HEK293 (cell line): Measurements from ENCODE around the gene TNFRSF1A.

ENCODE experiments used
- CTCF ChIA-PET: fragments of 350-600 bp; formaldehyde crosslinking; extraction: SDS; loops from one replicate; lab custom pipeline; 2021; ENCODE audit warnings: antibody characterized with exemption; lab: Yijun Ruan, JAX
- POLR2A ChIA-PET: fragments of 300-600 bp; formaldehyde crosslinking; extraction: SDS; loops from one replicate; lab custom pipeline; 2020; ENCODE audit warnings: antibody characterized with exemption, inconsistent platforms; lab: Yijun Ruan, JAX
- H3K27ac ChIP-seq: fragments of 200-500 bp; sonication (Bioruptor generic); 2 replicates; pipeline ENCODE4 v1.5.1; 2014; ENCODE audit warnings: low read depth, low read length, control low read depth, inconsistent platforms; ENCODE audit errors: extremely low read depth
- H3K36me3 ChIP-seq, 2 experiments: fragments of 200-500 bp in 1 of 2; sonication (Bioruptor generic) in 1 of 2; 1 replicate in 1 of 2; 2 replicates in 1 of 2; pipeline ENCODE4 v1.5.1; 2014 to 2017; ENCODE audit warnings: inconsistent platforms in 2 of 2, low read length in 2 of 2; ENCODE audit not compliant: control insufficient read depth in 2 of 2, insufficient read depth in 1 of 2
- H3K4me1 ChIP-seq: fragments of 200-500 bp; sonication (Bioruptor generic); 2 replicates; pipeline ENCODE4 v1.5.1; 2014; ENCODE audit warnings: mild to moderate bottlenecking, low read length, inconsistent platforms; ENCODE audit not compliant: control insufficient read depth, insufficient read depth
- H3K4me3 ChIP-seq: 2 replicates; pipeline ENCODE4 v1.5.1; 2011; ENCODE audit warnings: low read depth, mild to moderate bottlenecking, control low read depth, low read length, moderate library complexity
- H3K9me3 ChIP-seq: fragments of 200-500 bp; sonication (Bioruptor generic); 2 replicates; pipeline ENCODE4 v1.5.1; 2014; ENCODE audit warnings: low read depth, low read length, inconsistent platforms; ENCODE audit not compliant: control insufficient read depth, insufficient read depth
- PATZ1 ChIP-seq: fragments of 450-650 bp; formaldehyde crosslinking; IDR thresholded peaks from 2 replicates; pipeline ENCODE4 v1.5.1; 2016; ENCODE audit warnings: missing biosample characterization, missing genetic modification characterization
- RBAK ChIP-seq: fragments of 450-650 bp; formaldehyde crosslinking; IDR thresholded peaks from 2 replicates; pipeline ENCODE4 v1.5.1; 2016; ENCODE audit warnings: missing biosample characterization, missing genetic modification characterization
- SP2 ChIP-seq: fragments of 450-650 bp; formaldehyde crosslinking; IDR thresholded peaks from 2 replicates; pipeline ENCODE4 v1.5.1; 2016; ENCODE audit warnings: missing biosample characterization, missing genetic modification characterization
- ZBTB26 ChIP-seq: fragments of 450-650 bp; formaldehyde crosslinking; optimal IDR thresholded peaks from 2 replicates; pipeline ENCODE3; 2016; ENCODE audit warnings: missing biosample characterization, mild to moderate bottlenecking, missing genetic modification characterization
- ZIC2 ChIP-seq: fragments of 450-650 bp; formaldehyde crosslinking; IDR thresholded peaks from 2 replicates; pipeline ENCODE4 v1.5.1; 2016; ENCODE audit warnings: missing biosample characterization, missing genetic modification characterization
- ZNF223 ChIP-seq: fragments of 450-650 bp; formaldehyde crosslinking; IDR thresholded peaks from 2 replicates; pipeline ENCODE4 v1.5.1; 2016; ENCODE audit warnings: missing biosample characterization, missing genetic modification characterization
- ZNF398 ChIP-seq: fragments of 450-650 bp; formaldehyde crosslinking; IDR thresholded peaks from 2 replicates; pipeline ENCODE4 v1.5.1; 2017; ENCODE audit warnings: missing biosample characterization, missing genetic modification characterization
- ZNF544 ChIP-seq: fragments of 450-650 bp; formaldehyde crosslinking; IDR thresholded peaks from 2 replicates; pipeline ENCODE4 v1.5.0; 2017; ENCODE audit warnings: missing biosample characterization, missing genetic modification characterization
- ZNF600 ChIP-seq: fragments of 450-650 bp; formaldehyde crosslinking; IDR thresholded peaks from 2 replicates; pipeline ENCODE4 v1.5.1; 2016; ENCODE audit warnings: missing biosample characterization, missing genetic modification characterization
- ZNF677 ChIP-seq: fragments of 450-650 bp; IDR thresholded peaks from 2 replicates; pipeline ENCODE4 v1.5.0; 2018; ENCODE audit warnings: missing biosample characterization, mild to moderate bottlenecking, missing genetic modification characterization, moderate library complexity
- ZNF704 ChIP-seq: fragments of 450-650 bp; formaldehyde crosslinking; IDR thresholded peaks from 2 replicates; pipeline ENCODE4 v1.5.1; 2016; ENCODE audit warnings: missing biosample characterization, missing genetic modification characterization

TNFRSF1A gene

GRCh38 chr12:6374028-6374785 lies 32.3 kb upstream of the TNFRSF1A start:
- TF ChIP-seq SP2 (tag by site-specific recombination) (peak; percentile 46), RBAK (tag by site-specific recombination) (no peak), ZIC2 (tag by site-specific recombination) (no peak), ZNF223 (0 out of 2 replicates have a peak, but pooled peaks have one; percentile 47), ZBTB26 (tag by site-specific recombination) (peak; percentile 10), ZNF398 (tag by site-specific recombination) (peak; percentile 58), ZNF544 (no peak), ZNF677 (0 out of 2 replicates have a peak, but pooled peaks have one; percentile 14), PATZ1 (no peak)
- CTCF ChIA-PET: interaction anchor here (0.5 to 1.7 kb wide), 4 partner anchors 38 to 177 kb away, joined by 3 to 4 read pairs (median 4); no protein-coding TSS in a partner anchor
- POLR2A ChIA-PET: interaction anchor here (1.0 to 1.4 kb wide), 3 partner anchors 23 to 72 kb away, joined by 3 to 4 read pairs (median 3); no protein-coding TSS in a partner anchor

GRCh38 chr12:6373022-6373787 lies 31.3 kb upstream of the TNFRSF1A start:
- TF ChIP-seq ZNF704 (tag by site-specific recombination) (no peak), ZNF600 (tag by site-specific recombination) (peak; percentile 96)
- ChIA-PET CTCF (interaction anchor here (0.7 to 3.0 kb wide), 3 partner anchors 38 to 47 kb away, joined by 3 to 23 read pairs (median 4); no protein-coding TSS in a partner anchor), POLR2A (interaction anchor here (0.6 to 3.4 kb wide), 4 partner anchors 10 to 134 kb away, joined by 3 to 37 read pairs (median 11); partner anchors contain the start of genes LTBR and VAMP1)
- Histone ChIP-seq H3K4me3 (no peak overlapping the region), H3K36me3 (no peaks in the 10 kb centered on the region), H3K27ac (peak overlapping the region; percentile 86), H3K9me3 (no peaks in the 10 kb centered on the region), H3K4me1 (peaks cover 24% of the 10 kb centered on the region)

More at GRCh38 chr12:6374028-6374785, 32.3 kb upstream of the TNFRSF1A start:
- H3K27ac ChIP-seq: no peak overlapping the region
- H3K36me3 ChIP-seq: no peaks in the 10 kb centered on the region
- H3K4me1 ChIP-seq: peaks cover 24% of the 10 kb centered on the region
- no peaks in the 10 kb centered on the region for H3K9me3 ChIP-seq
- H3K4me3 ChIP-seq: no peak overlapping the region
